Measurements from ENCODE around the gene TTC34. TPM values are rescaled to one million over a fixed set of nuclear protein-coding genes. Genes with fewer than 3 reads are reported as not detected.

Gene TTC34
- total RNA-seq, 1 donor = 0.36 TPM

GRCh38 chr1:2645143-2645542 lies 156.3 kb downstream of the TTC34 start:
- no peak overlapping the region for H3K4me2 ChIP-seq (ENCODE audit: insufficient read depth, low read length)
- H3K27me3 ChIP-seq (ENCODE audit: insufficient read depth, low read length) = no peaks in the 10 kb centered on the region
- H3K4me1 ChIP-seq (ENCODE audit: insufficient read depth, low read length) = peaks cover 6% of the 10 kb centered on the region
- peak; percentile 74 for DNase-seq (ENCODE audit: insufficient read length, low spot score, missing footprints)
- H4K20me1 ChIP-seq (ENCODE audit: insufficient read depth, low read length) = no peaks in the 10 kb centered on the region
- no peak overlapping the region for H3K27ac ChIP-seq (ENCODE audit: low read depth, low read length)
- no peak for TF ChIP-seq CTCF (IDR thresholded peaks at IDR 0.05; ENCODE audit: extremely low read depth, low read depth, low read length)
- H3K36me3 ChIP-seq (ENCODE audit: insufficient read depth, low read length) = no peaks in the 10 kb centered on the region
- no peak overlapping the region for H3K4me3 ChIP-seq (ENCODE audit: insufficient read depth, low read length)
- no peak overlapping the region for H2AFZ ChIP-seq (ENCODE audit: low read length)
- H3K9me3 ChIP-seq (ENCODE audit: low read depth, low read length) = peaks cover 2% of the 10 kb centered on the region
- H3K79me2 ChIP-seq (ENCODE audit: insufficient read depth, low read length) = peaks cover 8% of the 10 kb centered on the region

- Histone ChIP-seq H3K27me3 (ENCODE audit: insufficient read depth, low read length) (no peaks in the 10 kb centered on the region), H3K4me3 (ENCODE audit: insufficient read depth, low read length) (no peak overlapping the region), H3K27ac (ENCODE audit: low read depth, low read length) (no peak overlapping the region), H3K79me2 (ENCODE audit: insufficient read depth, low read length) (peaks cover 8% of the 10 kb centered on the region), H3K4me2 (ENCODE audit: insufficient read depth, low read length) (no peak overlapping the region), H3K9me3 (ENCODE audit: low read depth, low read length) (peaks cover 2% of the 10 kb centered on the region), H2AFZ (ENCODE audit: low read length) (no peak overlapping the region), H4K20me1 (ENCODE audit: insufficient read depth, low read length) (no peaks in the 10 kb centered on the region), H3K4me1 (ENCODE audit: insufficient read depth, low read length) (peaks cover 6% of the 10 kb centered on the region), H3K36me3 (ENCODE audit: insufficient read depth, low read length) (no peaks in the 10 kb centered on the region)
- peak; percentile 57 for DNase-seq (ENCODE audit: insufficient read length, low spot score, missing footprints)
- no peak for TF ChIP-seq CTCF (IDR thresholded peaks at IDR 0.05; ENCODE audit: extremely low read depth, low read depth, low read length)
Observed at GRCh38 chr1:2644591-2645101, 156.8 kb downstream of the TTC34 start.

- H3K79me2 ChIP-seq (ENCODE audit: insufficient read depth, low read length) = peaks cover 8% of the 10 kb centered on the region
- no peaks in the 10 kb centered on the region for H3K27me3 ChIP-seq (ENCODE audit: insufficient read depth, low read length)
- no peak overlapping the region for H3K27ac ChIP-seq (ENCODE audit: low read depth, low read length)
- peak; percentile 50 for DNase-seq (ENCODE audit: insufficient read length, low spot score, missing footprints)
- H3K9me3 ChIP-seq (ENCODE audit: low read depth, low read length) = peaks cover 2% of the 10 kb centered on the region
- no peak for TF ChIP-seq CTCF (IDR thresholded peaks at IDR 0.05; ENCODE audit: extremely low read depth, low read depth, low read length)
- no peak overlapping the region for H2AFZ ChIP-seq (ENCODE audit: low read length)
- no peak overlapping the region for H3K4me3 ChIP-seq (ENCODE audit: insufficient read depth, low read length)
- no peaks in the 10 kb centered on the region for H3K36me3 ChIP-seq (ENCODE audit: insufficient read depth, low read length)
- H4K20me1 ChIP-seq (ENCODE audit: insufficient read depth, low read length) = no peaks in the 10 kb centered on the region
- H3K4me2 ChIP-seq (ENCODE audit: insufficient read depth, low read length) = no peak overlapping the region
- H3K4me1 ChIP-seq (ENCODE audit: insufficient read depth, low read length) = peaks cover 6% of the 10 kb centered on the region
Observed at GRCh38 chr1:2644171-2644570, 157.3 kb downstream of the TTC34 start.

- Histone ChIP-seq H3K36me3 (ENCODE audit: insufficient read depth, low read length) (no peaks in the 10 kb centered on the region), H2AFZ (ENCODE audit: low read length) (peak overlapping the region; percentile 93), H3K4me1 (ENCODE audit: insufficient read depth, low read length) (peaks cover 6% of the 10 kb centered on the region), H3K4me3 (ENCODE audit: insufficient read depth, low read length) (peak overlapping the region; percentile 88), H3K9me3 (ENCODE audit: low read depth, low read length) (peaks cover 2% of the 10 kb centered on the region), H4K20me1 (ENCODE audit: insufficient read depth, low read length) (no peaks in the 10 kb centered on the region), H3K4me2 (ENCODE audit: insufficient read depth, low read length) (peak overlapping the region; percentile 92), H3K27me3 (ENCODE audit: insufficient read depth, low read length) (no peaks in the 10 kb centered on the region), H3K79me2 (ENCODE audit: insufficient read depth, low read length) (peaks cover 8% of the 10 kb centered on the region), H3K27ac (ENCODE audit: low read depth, low read length) (no peak overlapping the region)
- no peak for TF ChIP-seq CTCF (IDR thresholded peaks at IDR 0.05; ENCODE audit: extremely low read depth, low read depth, low read length)
- peak; percentile 73 for DNase-seq (ENCODE audit: insufficient read length, low spot score, missing footprints)
Observed at GRCh38 chr1:2643414-2644077, 157.9 kb downstream of the TTC34 start.

All from osteoblast (primary cell).